ENCODE data around the gene XKRX.

Gene XKRX

GRCh38 chrX:100928660-100929613 lies at the start of gene XKRX:
Gene XKRX, minus strand, starts transcription at chrX:100928917. Its CDS starts 613 bp downstream, at chrX:100928304.
- peak; percentile 48 for DNase-seq

GRCh38 chrX:100976211-100976610 lies 47.5 kb upstream of the XKRX start:
- DNase-seq = no peak

- DNase-seq = no peak
Observed at GRCh38 chrX:100975212-100975611, 46.5 kb upstream of the XKRX start.

- no peak for DNase-seq
Observed at GRCh38 chrX:100973411-100973810, 44.7 kb upstream of the XKRX start.

GRCh38 chrX:100969936-100970335 lies 41.2 kb upstream of the XKRX start:
- DNase-seq = no peak

- no peak for DNase-seq
Observed at GRCh38 chrX:100969408-100969807, 40.7 kb upstream of the XKRX start, which contains the start of gene ARL13A. Gene ARL13A, plus strand, starts transcription at chrX:100969708. Its CDS starts 3,982 bp downstream, at chrX:100973690.

DNA sequence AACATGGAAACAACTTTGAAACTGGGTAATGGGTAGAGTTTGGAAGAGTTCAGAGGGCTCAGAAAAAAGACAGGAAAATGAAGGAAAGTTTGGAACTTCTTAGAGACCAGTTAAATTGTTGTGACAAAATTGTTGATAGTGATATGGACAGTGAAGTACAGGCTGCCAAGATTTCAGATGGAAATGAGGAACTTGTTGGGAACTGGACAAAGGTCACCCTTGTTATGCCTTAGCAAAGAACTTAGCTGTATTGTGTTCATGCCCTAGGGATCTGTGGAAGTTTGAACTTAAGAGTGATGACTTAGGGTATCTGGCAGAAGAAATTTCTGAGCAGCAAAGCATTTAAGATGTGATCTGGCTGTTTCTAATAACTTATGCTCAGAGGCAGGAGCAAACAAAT lies 35.6 kb upstream of the XKRX start:
- no peak for DNase-seq

GRCh38 chrX:100962811-100963210 lies 34.1 kb upstream of the XKRX start:
- no peak for DNase-seq

DNA sequence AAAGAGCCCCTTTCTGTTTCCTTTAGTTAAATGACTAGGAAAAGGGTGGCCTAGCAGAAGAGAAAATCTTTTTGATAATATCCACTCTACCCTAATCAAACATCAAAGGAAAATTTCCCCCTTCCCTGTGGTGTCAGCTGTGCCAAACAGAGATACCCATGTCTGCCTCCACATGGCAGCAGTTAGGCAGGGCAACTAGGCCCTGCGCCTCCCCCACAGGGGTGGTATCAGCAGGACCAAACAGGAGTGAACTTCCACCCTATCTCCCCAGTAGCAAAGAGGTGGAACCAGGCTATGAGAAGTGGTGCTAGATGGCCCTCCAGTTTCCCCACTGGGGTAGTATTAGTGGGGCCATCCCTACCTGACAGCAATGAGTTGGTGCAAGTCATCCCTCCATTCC lies 19.8 kb upstream of the XKRX start:
- no peak for DNase-seq

GRCh38 chrX:100946299-100946927 lies 17.7 kb upstream of the XKRX start:
- DNase-seq = no peak

- no peak for DNase-seq
Observed at GRCh38 chrX:100944601-100945000, 15.9 kb upstream of the XKRX start.

- no peak for DNase-seq
Observed at GRCh38 chrX:100939333-100939732, 10.6 kb upstream of the XKRX start.

DNA sequence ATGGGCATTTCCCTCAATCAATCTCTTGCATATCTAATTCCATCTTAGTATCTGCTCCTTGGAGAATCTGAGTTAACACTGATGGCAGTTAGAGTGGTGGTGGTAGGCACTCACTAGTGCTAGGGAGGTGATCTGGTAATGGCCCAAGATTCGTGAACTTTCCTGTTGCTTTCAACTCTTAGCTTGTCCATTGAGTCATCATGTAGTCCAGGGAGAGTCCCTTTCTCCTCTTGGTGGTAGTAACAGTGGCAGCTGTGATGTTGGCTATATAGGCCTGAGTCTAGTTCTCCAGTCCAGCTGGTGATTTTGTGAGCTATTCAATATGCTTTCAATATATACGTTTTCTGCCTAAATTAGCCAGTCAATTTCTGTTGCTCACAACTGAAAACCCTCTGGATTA lies 7.0 kb upstream of the XKRX start:
- no peak for DNase-seq

GRCh38 chrX:100931925-100932285 lies 3.2 kb upstream of the XKRX start:
- no peak for DNase-seq

GRCh38 chrX:100931218-100931924 lies 2.7 kb upstream of the XKRX start:
- DNase-seq = no peak

- DNase-seq = no peak
Observed at GRCh38 chrX:100926453-100926852, 2.3 kb downstream of the XKRX start.

DNA sequence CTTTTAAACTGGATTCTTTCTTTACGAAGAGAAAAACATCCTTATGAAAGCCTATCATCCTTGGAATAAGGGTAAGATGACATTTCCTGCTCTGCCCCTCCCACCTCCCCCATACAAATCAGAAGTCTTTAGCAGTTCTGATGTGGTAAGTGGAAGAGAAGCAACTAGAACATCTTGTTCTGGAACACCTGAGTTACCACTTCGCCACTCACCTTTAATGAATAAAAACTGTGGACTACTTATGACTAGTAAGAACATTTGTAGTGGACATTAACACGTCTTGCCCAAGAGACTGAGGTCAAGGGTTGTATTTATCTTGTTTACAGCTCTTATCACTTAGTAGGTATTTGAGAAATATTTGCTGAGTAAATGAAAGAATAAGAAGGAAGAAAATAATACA lies 4.3 kb downstream of the XKRX start:
- no peak for DNase-seq

GRCh38 chrX:100915562-100915961 lies 13.2 kb downstream of the XKRX start:
- DNase-seq = no peak

- DNase-seq = no peak
Observed at GRCh38 chrX:100913111-100913510, 15.6 kb downstream of the XKRX start.

DNA sequence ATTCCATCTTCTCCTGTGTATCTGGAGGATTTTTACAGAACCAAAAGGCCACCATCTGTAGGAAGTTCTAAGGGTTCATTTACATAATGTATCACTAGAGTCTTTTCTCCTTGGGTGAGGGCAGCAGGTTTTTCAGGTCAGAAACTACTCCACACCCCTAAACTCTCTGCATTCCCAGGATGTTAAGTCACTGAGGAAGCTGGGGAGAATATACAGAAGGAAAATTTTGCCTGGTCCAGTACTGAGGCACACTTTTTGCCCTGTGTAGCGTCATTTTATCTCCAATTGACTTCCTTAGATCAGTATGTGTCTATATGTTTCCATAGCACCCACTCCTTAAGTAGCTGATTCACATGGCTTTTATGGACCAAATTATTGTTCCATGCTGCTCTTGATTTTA lies 17.0 kb downstream of the XKRX start:
- DNase-seq = no peak

DNA sequence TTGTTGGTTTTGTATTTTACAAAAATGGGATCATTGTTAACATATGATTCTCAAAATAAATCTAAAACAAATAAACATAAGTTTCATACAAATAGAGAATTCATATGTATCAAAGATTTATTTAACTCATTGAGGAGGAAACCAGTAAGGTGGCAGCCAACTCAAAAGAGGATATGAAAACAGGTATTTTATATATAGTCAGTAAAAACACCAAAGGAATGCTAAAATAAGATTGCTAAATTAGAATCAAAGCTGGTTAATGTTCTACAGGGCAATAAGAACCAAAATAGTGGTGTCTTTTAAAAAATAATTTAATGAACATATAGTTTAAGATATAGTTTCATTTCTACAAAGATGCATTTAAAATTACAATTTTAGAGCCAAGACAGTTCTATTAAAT lies 23.1 kb downstream of the XKRX start:
- no peak for DNase-seq

- no peak for DNase-seq
Observed at GRCh38 chrX:100904433-100904832, 24.3 kb downstream of the XKRX start.

DNA sequence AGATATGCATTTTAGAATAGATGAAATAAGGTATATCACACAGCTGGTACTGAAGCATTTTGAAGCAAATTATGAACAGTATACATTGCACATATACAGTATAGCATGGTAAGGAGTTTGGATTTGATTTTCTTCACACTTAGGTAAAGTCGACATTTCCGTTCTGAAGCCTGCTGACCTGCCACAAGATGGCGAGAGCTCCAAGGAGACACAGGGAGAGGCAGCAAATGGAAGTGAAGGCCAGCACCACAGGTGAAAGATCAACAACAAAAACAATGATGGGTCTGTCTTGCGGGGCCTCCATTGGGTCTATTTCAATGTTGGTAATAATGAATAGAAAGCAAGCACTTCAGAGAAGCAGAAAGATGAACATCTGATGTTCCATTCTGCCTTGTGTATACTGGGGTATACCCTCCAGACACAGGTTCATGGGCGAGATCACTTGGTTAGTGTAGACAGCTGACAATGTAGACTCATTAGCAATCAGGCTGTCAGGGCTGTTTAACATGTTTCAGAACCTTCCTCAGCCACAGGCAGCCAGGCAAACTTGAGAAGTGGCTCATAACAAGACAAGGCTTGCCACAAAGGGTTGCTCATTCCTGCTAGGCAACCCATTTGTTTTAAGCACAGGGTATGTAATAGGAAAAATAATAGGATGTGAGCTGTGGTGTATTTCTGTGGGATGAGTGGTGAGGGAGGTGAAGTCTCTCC lies 33.2 kb downstream of the XKRX start:
- DNase-seq = no peak
